GM12891 (cell line): ENCODE measurements around the gene SLC2A4RG.

Experiments used
- DNase-seq: peaks from one replicate; pipeline ENCODE4 v3.0.0; 2011; ENCODE audit warnings: low spot score; ENCODE audit not compliant: insufficient read length
- FAIRE-seq: peaks from 2 replicates; lab custom pipeline; 2011; peaks lifted over from hg19 to GRCh38; lab: Jason Lieb, UNC
- PAX5 ChIP-seq: IDR thresholded peaks from 2 replicates; pipeline ENCODE4 v1.6.1; 2011; ENCODE audit warnings: low read length, moderate library complexity, mild to moderate bottlenecking; ENCODE audit not compliant: insufficient read depth, severe bottlenecking
- POLR2A ChIP-seq: IDR thresholded peaks from 2 replicates; pipeline ENCODE4 v1.6.1; 2011; ENCODE audit warnings: low read depth, low read length, control low read depth
- POLR2AphosphoS5 ChIP-seq: IDR thresholded peaks from 2 replicates; pipeline ENCODE4 v1.6.1; 2011; ENCODE audit warnings: low read depth, low read length, control low read depth
- POU2F2 ChIP-seq: IDR thresholded peaks from 2 replicates; pipeline ENCODE4 v1.6.1; 2011; ENCODE audit warnings: low read depth, mild to moderate bottlenecking, control low read depth, low read length, moderate library complexity
- SPI1 ChIP-seq: IDR thresholded peaks from 2 replicates; pipeline ENCODE4 v1.6.1; 2011; ENCODE audit warnings: low read depth, low read length, control low read depth
- TAF1 ChIP-seq: IDR thresholded peaks from 2 replicates; pipeline ENCODE4 v1.6.1; 2011; ENCODE audit warnings: low read depth, low read length, control low read depth

SLC2A4RG gene

GRCh38 chr20:63694584-63695423, 44.8 kb upstream of the SLC2A4RG start:
- no peak for TF ChIP-seq POU2F2
- DNase-seq (peak; percentile 18), FAIRE-seq (no peak)

- TF ChIP-seq PAX5: no peak
- TF ChIP-seq TAF1: no peak
- no peak for TF ChIP-seq POLR2AphosphoS5
- TF ChIP-seq POLR2A: no peak
- TF ChIP-seq SPI1: no peak
- TF ChIP-seq POU2F2: no peak
- FAIRE-seq: no peak
- peak; percentile 29 for DNase-seq
Observed at GRCh38 chr20:63695424-63696305, 43.9 kb upstream of the SLC2A4RG start.

- TF ChIP-seq PAX5 (no peak), POU2F2 (no peak)
- FAIRE-seq (no peak), DNase-seq (peak; percentile 54)
Observed at GRCh38 chr20:63696306-63696627, 43.3 kb upstream of the SLC2A4RG start.

- TF ChIP-seq POLR2A (no peak), POLR2AphosphoS5 (peak; percentile 55; the same call in 1 of the 2 replicates)
- FAIRE-seq (peak; percentile 64), DNase-seq (peak; percentile 43)
Observed at GRCh38 chr20:63696628-63697356, 42.8 kb upstream of the SLC2A4RG start, which contains the start of gene TNFRSF6B. Gene TNFRSF6B (plus strand): TSS chr20:63696652. CDS start chr20:63696768, 116 bp downstream.

GRCh38 chr20:63697357-63697867, 42.2 kb upstream of the SLC2A4RG start:
- TF ChIP-seq TAF1: no peak
- TF ChIP-seq POLR2A: no peak
- FAIRE-seq (no peak), DNase-seq (peak; percentile 39)

GRCh38 chr20:63697868-63698545, 41.6 kb upstream of the SLC2A4RG start:
- TF ChIP-seq POLR2AphosphoS5 (no peak), PAX5 (no peak), TAF1 (no peak), POLR2A (no peak), POU2F2 (no peak), SPI1 (no peak)
- peak; percentile 22 for DNase-seq
- no peak for FAIRE-seq

GRCh38 chr20:63698739-63699465, 40.7 kb upstream of the SLC2A4RG start:
- no peak for TF ChIP-seq SPI1
- no peak for TF ChIP-seq TAF1
- no peak for TF ChIP-seq POLR2AphosphoS5
- no peak for TF ChIP-seq PAX5
- TF ChIP-seq POU2F2: no peak
- no peak for TF ChIP-seq POLR2A
- DNase-seq (peak; percentile 46), FAIRE-seq (no peak)

GRCh38 chr20:63699466-63700198, 39.9 kb upstream of the SLC2A4RG start:
- no peak for FAIRE-seq
- TF ChIP-seq POU2F2 (no peak), POLR2AphosphoS5 (no peak), POLR2A (no peak), PAX5 (no peak), TAF1 (no peak)
- peak; percentile 19 for DNase-seq

GRCh38 chr20:63700199-63701050, 39.2 kb upstream of the SLC2A4RG start:
- FAIRE-seq: no peak

More at GRCh38 chr20:63700199-63701050, 39.2 kb upstream of the SLC2A4RG start:
- no peak for TF ChIP-seq POLR2A
- TF ChIP-seq POU2F2: no peak
- DNase-seq: peak; percentile 22
